HG02610 (cell line): ENCODE results near the gene GSK3B.

Source experiments
- ATAC-seq: cut with Tn5 transposase; IDR thresholded peaks from one replicate; pipeline ENCODE4 v1.9.1; 2021; ENCODE audit warnings: mild to moderate bottlenecking, moderate library complexity; ENCODE audit not compliant: unreplicated experiment

Gene GSK3B

GRCh38 chr3:120098710-120099109 is 4.5 kb upstream of the GSK3B start:
- ATAC-seq = no peak

- no peak for ATAC-seq
Observed at GRCh38 chr3:120095979-120096426, 1.8 kb upstream of the GSK3B start.

- ATAC-seq = peak; percentile 49
Observed at GRCh38 chr3:120095226-120095978, 1.2 kb upstream of the GSK3B start.

DNA sequence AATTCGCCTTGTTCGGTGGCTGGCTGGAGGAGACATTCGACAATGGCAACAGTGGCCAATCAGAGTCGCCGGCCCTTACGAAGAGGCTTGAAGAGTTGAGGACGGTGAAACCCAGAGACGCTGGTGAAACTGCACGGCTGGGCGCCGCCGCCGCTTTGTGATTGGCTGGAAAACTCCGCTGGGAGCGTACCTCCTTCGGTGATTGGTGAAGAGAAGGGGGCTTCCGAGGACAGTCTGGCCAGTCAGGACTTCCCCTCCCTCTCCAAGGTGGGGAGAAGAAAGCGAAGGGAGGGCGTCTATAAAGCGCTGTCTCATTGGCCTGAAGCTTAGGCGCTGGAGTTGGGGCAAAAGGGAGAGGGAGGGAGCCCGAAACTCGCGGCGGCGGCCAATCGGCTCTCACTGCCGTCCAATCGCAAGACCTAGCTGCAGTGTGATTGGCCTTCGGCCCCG is 554 bp upstream of the GSK3B start:
- peak; percentile 69 for ATAC-seq

GRCh38 chr3:120093119-120093910 is 932 bp downstream of the GSK3B start:
- ATAC-seq = no peak

DNA sequence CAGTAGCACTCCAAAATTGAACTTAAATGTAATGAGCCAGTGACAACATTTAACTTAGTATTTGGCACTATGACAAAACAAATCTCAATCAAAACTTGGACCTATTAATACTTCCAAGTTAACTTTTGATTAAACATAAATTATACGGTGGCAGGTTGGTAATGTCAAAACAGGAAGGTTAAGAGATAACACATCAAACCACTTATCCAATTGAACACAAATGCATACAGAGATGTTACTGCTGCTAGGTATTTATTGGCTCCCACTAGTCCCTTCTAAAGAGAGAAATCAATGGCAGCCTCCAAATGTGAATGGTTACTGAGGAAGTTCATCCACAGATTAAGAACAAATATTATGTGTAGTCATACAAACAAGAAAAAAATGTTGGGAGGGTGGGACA is 1.8 kb downstream of the GSK3B start:
- no peak for ATAC-seq

DNA sequence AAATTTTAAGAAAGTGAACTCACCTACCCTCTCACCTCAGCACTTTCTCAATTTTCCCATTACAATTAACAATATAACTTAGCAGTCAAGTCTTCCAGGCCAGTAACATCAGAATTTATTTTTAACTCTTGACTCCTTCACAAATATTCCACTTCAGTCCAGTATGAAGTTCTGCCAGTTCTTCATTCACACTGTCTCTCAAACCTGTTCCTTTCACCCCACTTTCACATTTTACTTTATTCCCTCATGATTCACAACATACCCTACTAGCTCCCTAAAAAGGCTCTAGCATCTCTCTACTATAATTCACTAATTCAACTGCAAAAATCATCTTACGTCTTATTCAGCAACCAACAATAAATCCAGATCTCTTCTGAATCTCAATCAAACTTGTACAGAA is 3.8 kb downstream of the GSK3B start:
- ATAC-seq = no peak

- ATAC-seq = no peak
Observed at GRCh38 chr3:120089089-120089488, 5.2 kb downstream of the GSK3B start.

- ATAC-seq = no peak
Observed at GRCh38 chr3:120088622-120089021, 5.6 kb downstream of the GSK3B start.

GRCh38 chr3:120081719-120082118 is 12.5 kb downstream of the GSK3B start:
- peak; percentile 83 for ATAC-seq

- ATAC-seq = no peak
Observed at GRCh38 chr3:120080836-120081235, 13.4 kb downstream of the GSK3B start.

- ATAC-seq = no peak
Observed at GRCh38 chr3:120077731-120078130, 16.5 kb downstream of the GSK3B start.

DNA sequence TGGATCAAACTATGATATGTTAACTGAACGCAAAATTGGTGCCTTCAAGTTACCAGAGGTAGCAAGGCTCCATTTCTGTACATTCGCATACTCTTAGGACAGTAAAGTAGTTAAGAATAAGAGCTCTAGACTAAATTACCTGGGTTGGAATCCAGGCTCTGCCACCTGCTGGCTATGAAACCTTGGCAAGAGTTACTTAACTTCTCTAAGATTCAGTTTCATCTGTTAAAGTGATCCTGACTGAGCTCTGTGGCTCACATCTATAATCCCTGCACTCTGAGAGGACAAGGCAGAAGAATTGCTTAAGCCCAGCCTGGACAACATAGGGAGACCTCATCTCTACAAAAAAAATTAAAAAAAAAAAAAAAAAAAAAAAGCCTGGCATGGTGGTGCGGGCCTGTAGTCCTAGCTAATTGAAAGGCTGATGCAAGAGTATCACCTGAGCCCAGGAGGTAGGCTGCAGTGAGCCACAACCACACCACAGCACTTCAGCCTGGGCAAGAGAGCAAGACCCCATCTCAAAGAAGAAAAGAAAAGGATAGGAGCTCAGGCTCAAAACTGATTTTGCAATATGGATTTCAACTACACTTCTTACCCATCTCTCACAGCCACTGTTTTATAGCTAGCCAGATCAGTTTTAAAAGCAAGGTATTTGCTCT is 21.3 kb downstream of the GSK3B start:
- no peak for ATAC-seq

GRCh38 chr3:120071259-120071658 is 23.0 kb downstream of the GSK3B start:
- ATAC-seq = no peak

DNA sequence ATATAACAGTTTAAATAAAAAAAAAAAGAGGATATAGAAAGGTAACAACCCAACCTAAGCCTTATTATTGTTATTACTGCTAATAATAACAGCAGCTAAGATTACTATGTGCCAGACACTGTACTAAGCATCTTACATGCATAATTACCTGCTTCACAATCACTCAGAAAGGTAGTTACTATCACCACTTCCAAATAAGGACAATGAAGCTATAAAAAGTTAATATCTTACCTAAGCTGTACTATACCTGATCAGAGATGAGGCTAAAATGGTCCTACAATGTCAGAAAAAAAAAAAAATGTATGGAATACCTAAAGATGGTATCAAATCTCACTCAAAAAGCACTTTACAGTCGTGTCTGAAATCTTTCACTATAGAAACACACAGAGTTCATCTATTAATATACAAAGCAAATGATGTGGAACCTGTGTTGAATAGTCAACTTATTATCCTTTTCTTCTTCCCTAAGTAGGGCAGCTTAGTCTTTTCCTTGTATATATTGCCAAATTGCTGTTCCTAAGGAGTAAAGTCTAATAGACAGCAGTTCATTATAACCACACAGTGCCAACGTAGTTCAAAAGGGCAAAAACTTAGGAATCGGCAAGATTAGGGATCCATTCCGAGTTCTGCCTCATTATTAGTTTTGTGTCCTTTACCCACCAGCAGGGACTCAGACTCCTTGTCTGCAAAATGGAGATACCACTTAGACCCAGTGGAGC is 23.8 kb downstream of the GSK3B start:
- no peak for ATAC-seq

DNA sequence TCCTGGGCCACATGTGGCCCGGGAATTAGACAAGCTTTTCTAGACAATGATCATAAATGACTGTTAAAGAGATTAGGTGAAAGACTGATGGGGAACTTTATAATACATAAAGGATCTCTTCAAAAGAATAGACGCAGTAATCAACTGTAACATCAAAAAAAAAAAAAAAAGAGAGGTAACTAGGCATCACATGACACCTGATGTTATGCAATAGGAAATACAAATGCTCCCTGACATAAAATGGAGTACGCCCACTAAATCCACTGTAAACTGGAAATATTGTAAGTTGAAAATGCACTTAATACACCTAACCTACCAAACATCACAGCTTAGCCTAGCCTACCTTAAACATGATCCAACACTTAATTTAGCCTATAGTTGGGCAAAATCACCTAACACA is 27.2 kb downstream of the GSK3B start:
- ATAC-seq = no peak

GRCh38 chr3:120066634-120067033 is 27.6 kb downstream of the GSK3B start:
- no peak for ATAC-seq

DNA sequence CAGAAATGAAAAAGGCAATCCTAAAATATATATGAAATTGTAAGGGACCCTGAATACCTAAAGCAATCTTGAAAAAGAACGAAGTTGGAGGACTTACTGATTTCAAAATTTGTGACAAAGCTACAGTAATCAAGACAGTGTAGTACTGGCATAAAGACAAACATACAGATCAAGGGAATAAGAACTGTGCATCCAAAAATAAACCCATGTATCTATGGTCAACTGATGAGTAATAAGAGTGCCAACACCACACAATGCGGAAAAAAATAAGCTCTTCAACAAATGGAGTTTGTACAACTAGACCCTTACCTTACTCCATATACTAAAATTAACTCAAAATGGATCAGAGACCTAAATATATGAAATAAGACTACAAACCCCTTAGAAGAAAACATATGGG is 29.6 kb downstream of the GSK3B start:
- no peak for ATAC-seq

DNA sequence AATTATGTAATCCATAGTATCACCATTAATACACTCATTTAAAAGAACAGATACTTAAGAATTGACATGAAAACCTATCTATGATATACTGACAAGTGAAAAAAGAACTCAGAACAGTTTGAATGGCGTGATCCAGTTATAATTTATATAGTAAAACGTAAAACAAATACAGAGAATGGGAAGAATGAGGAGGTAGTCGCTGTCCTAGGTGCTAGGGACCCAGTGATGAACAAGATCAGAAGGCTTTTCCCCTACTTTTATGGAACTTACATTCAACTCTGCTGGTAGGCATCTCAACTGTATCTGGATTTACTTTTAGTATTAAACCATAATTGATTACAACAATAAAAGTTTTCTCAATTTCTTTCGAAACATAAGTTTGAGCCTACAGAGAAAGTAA is 31.8 kb downstream of the GSK3B start:
- ATAC-seq = no peak

DNA sequence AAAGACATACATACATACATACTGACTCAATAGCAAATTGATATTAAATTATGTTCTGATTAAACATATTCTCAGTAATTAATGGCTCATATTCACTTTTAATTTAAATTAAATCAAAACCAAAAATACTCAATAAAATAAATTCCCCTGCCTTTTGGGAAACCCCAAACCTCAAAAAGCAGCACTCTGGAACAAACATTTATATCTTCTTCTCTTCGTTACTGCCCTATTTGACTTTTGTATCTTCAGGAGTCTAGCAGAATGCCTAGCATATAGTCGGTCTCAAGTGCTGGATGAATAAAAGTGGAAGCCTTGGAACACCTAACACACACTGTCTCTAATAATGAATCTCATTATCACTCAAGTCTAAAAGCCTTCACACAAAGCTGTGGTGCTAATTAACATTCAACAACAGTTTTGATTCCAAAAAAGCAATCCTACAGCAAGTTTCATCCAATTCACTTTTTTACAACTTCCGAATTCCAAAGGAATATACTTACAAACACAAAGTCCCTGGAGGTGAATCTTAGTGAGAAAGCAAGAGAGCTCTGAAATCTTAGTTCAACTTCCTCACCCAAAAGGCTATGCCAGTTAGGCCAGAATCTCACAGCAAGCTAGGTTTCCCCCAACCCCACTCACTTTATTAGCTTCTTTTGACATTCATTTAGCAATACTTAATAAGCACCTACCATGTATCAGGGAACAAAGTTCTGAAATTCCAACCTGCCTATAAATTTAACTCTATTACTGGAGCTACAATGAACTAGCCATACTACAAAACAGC is 35.0 kb downstream of the GSK3B start:
- peak; percentile 52 for ATAC-seq
